ENCODE data around the gene LRP1B.

The LRP1B gene

DNA sequence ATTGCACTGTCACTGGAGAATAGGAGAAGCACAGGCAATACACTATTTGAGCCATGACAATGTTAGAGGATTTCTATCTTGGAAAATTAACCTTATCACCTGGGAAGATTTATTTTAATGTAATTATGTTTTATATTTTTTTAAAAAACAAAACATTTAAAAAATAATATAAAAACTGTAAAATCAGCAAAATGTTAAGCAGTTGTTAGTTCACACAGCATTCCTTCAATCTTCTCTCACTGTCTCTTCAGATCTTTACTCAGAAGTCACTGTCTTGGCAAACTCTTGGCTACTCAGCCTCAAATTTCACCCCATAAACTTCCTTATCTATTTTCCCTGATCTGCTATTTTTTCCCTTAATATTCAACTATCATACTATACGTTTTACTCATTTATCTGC lies 1322.6 kb downstream of the LRP1B start:
- no peak for DNase-seq (ENCODE audit: low read depth)
- no peak overlapping the region for H3K4me3 ChIP-seq (ENCODE audit: low read depth, low read length)
- TF ChIP-seq, protein P1, sequence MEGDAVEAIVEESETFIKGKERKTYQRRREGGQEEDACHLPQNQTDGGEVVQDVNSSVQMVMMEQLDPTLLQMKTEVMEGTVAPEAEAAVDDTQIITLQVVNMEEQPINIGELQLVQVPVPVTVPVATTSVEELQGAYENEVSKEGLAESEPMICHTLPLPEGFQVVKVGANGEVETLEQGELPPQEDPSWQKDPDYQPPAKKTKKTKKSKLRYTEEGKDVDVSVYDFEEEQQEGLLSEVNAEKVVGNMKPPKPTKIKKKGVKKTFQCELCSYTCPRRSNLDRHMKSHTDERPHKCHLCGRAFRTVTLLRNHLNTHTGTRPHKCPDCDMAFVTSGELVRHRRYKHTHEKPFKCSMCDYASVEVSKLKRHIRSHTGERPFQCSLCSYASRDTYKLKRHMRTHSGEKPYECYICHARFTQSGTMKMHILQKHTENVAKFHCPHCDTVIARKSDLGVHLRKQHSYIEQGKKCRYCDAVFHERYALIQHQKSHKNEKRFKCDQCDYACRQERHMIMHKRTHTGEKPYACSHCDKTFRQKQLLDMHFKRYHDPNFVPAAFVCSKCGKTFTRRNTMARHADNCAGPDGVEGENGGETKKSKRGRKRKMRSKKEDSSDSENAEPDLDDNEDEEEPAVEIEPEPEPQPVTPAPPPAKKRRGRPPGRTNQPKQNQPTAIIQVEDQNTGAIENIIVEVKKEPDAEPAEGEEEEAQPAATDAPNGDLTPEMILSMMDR (IDR thresholded peaks at IDR 0.05; ENCODE audit: insufficient read depth, low read depth, low read length, missing control alignments): no peak

DNA sequence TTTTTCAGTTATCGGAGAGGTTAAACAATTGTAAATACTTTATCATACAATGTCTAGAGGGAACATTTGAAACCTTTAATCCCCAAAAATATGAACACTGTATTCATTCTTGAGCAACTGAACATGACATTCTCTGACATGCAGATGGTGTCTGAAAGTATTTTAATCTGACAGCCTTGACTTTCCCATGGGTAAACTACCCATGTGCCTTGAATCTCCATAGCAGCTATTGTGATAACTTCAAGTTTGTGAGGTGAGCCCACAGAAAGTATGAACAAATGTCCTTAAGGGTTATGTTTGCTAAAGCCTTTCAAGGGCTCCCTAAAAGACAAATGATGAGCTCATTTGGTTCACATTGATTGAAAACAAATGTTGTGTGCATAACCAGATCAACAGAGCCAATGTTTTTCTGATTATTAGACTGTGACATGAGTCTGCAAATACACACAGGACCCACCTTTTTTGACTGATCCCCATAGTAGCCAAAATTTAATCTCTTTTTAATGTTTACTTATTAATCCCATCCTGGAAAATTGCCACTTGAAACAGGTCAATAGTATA lies 1326.0 kb downstream of the LRP1B start:
- TF ChIP-seq, protein P1 (IDR thresholded peaks at IDR 0.05; ENCODE audit: insufficient read depth, low read depth, low read length, missing control alignments): no peak
- no peak for DNase-seq (ENCODE audit: low read depth)
- H3K4me3 ChIP-seq (ENCODE audit: low read depth, low read length): no peak overlapping the region

DNA sequence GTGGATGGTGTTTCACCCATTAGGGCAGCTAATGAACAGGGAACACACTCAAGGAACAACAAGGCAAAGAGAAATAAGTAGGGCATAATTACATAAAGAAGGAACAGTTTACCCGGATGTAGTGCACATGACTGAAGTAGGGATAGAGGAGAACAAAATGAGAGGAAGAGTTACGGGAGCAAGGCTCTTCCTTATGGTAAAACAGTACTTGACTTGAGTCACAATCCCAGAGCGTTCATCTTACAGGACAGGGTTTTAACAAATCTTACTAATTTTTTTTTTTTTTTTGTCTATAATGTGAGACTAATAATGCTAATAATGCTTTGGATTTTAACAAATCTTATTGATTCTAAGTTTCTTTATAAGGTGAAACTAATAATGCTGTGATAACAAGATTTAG lies 1329.5 kb downstream of the LRP1B start:
- TF ChIP-seq, protein P1 (IDR thresholded peaks at IDR 0.05; ENCODE audit: insufficient read depth, low read depth, low read length, missing control alignments): no peak
- H3K4me3 ChIP-seq (ENCODE audit: low read depth, low read length): no peak overlapping the region
- DNase-seq (ENCODE audit: low read depth): no peak

DNA sequence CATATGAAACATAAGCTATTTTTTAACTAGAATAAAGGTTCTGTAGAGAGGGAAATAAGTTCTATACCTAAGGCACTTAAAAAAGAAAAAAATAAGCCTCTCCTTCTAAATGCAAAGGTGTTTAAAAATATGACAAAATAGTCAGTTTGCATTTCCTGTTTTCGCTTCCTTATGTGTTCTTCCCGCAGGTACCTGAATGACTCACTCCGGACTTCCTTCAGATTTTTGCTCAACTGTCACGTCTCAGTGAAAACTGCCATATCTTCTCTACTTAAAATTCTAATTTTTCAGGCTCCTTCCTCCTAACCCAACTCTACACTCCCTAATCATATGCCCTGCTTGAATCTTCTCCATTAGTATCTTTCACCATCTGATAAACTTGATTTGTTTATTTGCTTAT lies 1333.1 kb downstream of the LRP1B start:
- no peak overlapping the region for H3K4me3 ChIP-seq (ENCODE audit: low read depth, low read length)
- peak; percentile 55 for DNase-seq (ENCODE audit: low read depth)
- TF ChIP-seq, protein P1 (IDR thresholded peaks at IDR 0.05; ENCODE audit: insufficient read depth, low read depth, low read length, missing control alignments): no peak

- no peak overlapping the region for H3K4me3 ChIP-seq (ENCODE audit: low read depth, low read length)
- TF ChIP-seq, protein P1 (IDR thresholded peaks at IDR 0.05; ENCODE audit: insufficient read depth, low read depth, low read length, missing control alignments): no peak
- no peak for DNase-seq (ENCODE audit: low read depth)
These were observed 1339.0 kb downstream of the LRP1B start for GRCh38 chr2:140791802-140792201.

GRCh38 chr2:140786585-140786984 lies 1344.2 kb downstream of the LRP1B start:
- H3K4me3 ChIP-seq (ENCODE audit: low read depth, low read length): no peak overlapping the region
- TF ChIP-seq, protein P1 (IDR thresholded peaks at IDR 0.05; ENCODE audit: insufficient read depth, low read depth, low read length, missing control alignments): no peak
- no peak for DNase-seq (ENCODE audit: low read depth)

- no peak for DNase-seq (ENCODE audit: low read depth)
- H3K4me3 ChIP-seq (ENCODE audit: low read depth, low read length): no peak overlapping the region
- TF ChIP-seq, protein P1 (IDR thresholded peaks at IDR 0.05; ENCODE audit: insufficient read depth, low read depth, low read length, missing control alignments): no peak
These were observed 1355.4 kb downstream of the LRP1B start for GRCh38 chr2:140775411-140775810.
